RWPE1 (cell line): ENCODE data around the gene UPF1.
A peak's percentile ranks its signal among the peaks of the same experiment; 100 is the strongest.

Experiments used
- CTCF ChIA-PET: fragments of 350-600 bp; sonication (Branson Sonifier 250); formaldehyde crosslinking; extraction: SDS; loops from one replicate; lab custom pipeline; 2021; lab: Yijun Ruan, JAX
- POLR2A ChIA-PET: fragments of 400-600 bp; formaldehyde crosslinking; extraction: SDS; loops from one replicate; lab custom pipeline; 2020; ENCODE audit warnings: antibody characterized with exemption; ENCODE audit not compliant: low non-redundant PET; lab: Yijun Ruan, JAX
- DNase-seq: peaks from one replicate; pipeline ENCODE4 v3.0.0; 2012; ENCODE audit warnings: low spot score
- H3K27ac ChIP-seq: fragments of 450-650 bp; 2 replicates; pipeline ENCODE4 v1.5.1; 2017
- TF ChIP-seq, protein P1 (sequence below): fragments of 450-650 bp; conservative IDR thresholded peaks from 2 replicates; pipeline ENCODE4 v1.5.1; 2017; ENCODE audit warnings: low read depth, mild to moderate bottlenecking

UPF1 gene

DNA sequence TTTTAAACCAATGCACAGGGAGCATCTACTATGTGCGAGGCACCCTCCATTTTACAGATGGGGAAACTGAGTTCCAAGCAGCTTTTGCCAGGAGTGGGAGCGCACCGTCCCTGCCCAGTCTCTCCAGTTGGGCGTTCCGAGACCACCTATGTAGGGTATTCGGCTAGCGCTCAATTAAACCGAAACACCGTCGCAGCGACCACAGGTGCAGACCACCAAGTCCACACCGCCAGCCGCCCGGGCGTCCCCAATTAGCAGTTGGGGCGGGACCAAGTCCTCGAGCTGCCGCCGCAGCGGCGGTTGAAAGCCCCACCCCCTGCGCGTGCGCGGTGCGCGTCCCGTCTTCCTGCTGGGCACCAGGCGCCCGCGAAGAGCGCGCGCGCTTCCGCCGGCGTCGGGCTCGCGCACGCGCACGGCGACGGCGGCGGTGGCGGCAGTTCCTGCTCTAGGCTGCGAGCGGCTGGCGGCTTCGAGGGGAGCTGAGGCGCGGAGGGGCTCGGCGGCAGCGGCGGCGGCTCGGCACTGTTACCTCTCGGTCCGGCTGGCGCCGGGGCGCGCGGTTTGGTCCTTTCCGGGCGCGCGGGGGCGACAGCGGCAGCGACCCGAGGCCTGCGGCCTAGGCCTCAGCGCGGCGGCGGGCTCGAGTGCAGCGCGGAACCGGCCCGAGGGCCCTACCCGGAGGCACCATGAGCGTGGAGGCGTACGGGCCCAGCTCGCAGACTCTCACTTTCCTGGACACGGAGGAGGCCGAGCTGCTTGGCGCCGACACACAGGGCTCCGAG lies at the start of gene UPF1:
UPF1 (plus strand) TSS at position 436 of the 782 bp plus-strand sequence; CDS start at position 687, 251 bp downstream.
- POLR2A ChIA-PET, result interaction anchor here (0.5 to 1.1 kb wide), 3 partner anchors 14 to 331 kb away, joined by 4 to 6 read pairs (median 4); no protein-coding TSS in a partner anchor
- DNase-seq, result peak; percentile 91
- TF ChIP-seq, protein P1, sequence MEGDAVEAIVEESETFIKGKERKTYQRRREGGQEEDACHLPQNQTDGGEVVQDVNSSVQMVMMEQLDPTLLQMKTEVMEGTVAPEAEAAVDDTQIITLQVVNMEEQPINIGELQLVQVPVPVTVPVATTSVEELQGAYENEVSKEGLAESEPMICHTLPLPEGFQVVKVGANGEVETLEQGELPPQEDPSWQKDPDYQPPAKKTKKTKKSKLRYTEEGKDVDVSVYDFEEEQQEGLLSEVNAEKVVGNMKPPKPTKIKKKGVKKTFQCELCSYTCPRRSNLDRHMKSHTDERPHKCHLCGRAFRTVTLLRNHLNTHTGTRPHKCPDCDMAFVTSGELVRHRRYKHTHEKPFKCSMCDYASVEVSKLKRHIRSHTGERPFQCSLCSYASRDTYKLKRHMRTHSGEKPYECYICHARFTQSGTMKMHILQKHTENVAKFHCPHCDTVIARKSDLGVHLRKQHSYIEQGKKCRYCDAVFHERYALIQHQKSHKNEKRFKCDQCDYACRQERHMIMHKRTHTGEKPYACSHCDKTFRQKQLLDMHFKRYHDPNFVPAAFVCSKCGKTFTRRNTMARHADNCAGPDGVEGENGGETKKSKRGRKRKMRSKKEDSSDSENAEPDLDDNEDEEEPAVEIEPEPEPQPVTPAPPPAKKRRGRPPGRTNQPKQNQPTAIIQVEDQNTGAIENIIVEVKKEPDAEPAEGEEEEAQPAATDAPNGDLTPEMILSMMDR, result no peak
- peak within 1 kb of the TSS; percentile 79 for H3K27ac ChIP-seq
- CTCF ChIA-PET, result interaction anchor here (0.5 to 1.2 kb wide), 9 partner anchors 10 to 381 kb away, joined by 3 to 6 read pairs (median 3); no protein-coding TSS in a partner anchor

DNA sequence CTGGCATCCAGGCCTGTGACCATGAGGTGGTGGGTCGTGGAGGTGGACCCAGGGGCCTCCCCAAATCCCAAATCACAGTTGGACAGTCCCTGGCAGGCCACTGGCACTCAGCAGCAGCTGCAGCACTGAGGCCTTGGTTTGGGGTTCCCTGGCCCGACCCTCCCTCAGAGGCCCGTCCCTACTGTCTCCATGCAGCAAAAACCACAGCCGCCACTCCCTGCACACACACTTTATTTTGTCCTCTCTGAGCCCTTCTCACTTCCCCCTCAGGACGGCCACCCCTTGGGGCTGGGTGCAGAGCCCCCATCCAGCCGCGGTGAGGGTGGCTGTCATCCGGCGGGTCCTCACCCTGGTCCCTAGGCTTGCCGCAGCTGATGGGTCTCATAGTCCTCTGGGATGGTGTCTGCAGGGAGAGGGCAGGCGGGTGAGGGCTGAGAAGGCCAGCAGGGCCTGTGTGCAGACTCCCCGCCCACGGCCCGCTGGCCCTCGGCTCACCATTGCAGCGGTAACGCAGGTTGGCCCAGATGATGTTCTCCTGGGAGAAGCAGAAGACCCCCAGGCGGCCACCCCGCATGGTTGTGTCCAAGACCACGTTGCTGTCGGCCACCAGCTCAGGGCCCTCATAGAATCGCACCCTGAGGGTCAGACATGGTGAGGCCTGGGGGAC lies 49.1 kb upstream of the UPF1 start:
- DNase-seq, result no peak
- ChIA-PET CTCF (no interaction called here), POLR2A (no interaction called here)
- TF ChIP-seq, protein P1, result no peak
- no peak overlapping the region for H3K27ac ChIP-seq

DNA sequence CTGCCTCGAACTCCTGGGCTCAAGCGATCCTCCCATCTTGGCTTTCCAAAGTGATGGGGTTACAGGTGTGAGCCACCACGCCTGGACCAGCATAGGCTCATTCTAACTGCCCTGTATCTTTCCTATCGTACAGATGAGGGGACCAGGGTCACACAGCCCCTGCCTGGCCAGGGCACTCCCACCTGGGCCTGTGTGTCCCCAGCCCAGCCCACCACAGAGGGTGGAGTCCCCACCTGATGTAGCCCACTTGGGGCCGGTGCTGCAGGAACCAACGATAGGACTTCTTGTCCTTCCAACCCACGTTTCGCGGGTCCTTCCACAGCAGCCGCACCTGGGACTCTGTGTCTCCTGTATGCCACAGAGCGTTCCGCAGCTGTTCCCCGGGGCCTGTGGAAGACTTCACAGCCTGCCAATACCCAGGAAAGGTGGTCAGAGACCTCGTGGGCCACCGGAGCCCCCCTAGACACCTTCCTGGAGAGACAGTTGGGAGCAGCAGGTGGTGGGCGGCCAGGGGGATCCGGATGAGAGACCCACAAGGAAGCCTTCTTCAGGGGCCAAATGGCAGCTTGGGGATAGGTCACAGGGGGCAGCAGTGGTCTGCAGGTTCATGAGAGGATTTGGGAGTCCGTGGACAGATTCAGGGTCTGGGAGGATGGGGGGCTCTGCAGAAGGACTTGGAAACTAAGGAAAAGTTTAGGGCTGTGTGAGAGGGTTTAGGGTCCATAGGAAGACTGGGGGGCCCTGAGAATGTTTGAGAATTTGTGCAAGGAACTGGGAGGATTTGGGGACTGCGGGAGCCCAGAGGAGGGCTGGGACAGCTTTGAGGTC lies 47.6 kb upstream of the UPF1 start:
- ChIA-PET CTCF (no interaction called here), POLR2A (no interaction called here)
- TF ChIP-seq, protein P1, result no peak
- H3K27ac ChIP-seq, result no peak overlapping the region
- DNase-seq, result no peak

DNA sequence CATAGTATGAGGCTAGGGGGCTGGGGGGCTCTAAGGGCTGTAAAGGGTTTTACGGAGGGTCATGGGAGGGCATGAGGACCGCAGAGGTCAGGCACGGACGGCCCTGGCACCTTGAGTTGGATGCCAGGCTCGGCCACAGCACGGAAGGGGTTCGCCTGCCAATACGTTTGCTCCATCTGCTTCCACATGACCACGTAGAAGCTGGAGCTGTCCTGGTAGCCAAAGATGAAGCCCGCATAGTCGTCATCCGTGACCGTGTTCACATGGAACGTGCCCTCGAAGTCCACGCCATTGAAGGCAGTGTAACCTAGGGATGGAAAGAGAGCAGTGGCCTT lies 47.0 kb upstream of the UPF1 start:
- TF ChIP-seq, protein P1, result no peak
- CTCF ChIA-PET, result no interaction called here
- POLR2A ChIA-PET, result no interaction called here
- H3K27ac ChIP-seq, result no peak overlapping the region
- no peak for DNase-seq

DNA sequence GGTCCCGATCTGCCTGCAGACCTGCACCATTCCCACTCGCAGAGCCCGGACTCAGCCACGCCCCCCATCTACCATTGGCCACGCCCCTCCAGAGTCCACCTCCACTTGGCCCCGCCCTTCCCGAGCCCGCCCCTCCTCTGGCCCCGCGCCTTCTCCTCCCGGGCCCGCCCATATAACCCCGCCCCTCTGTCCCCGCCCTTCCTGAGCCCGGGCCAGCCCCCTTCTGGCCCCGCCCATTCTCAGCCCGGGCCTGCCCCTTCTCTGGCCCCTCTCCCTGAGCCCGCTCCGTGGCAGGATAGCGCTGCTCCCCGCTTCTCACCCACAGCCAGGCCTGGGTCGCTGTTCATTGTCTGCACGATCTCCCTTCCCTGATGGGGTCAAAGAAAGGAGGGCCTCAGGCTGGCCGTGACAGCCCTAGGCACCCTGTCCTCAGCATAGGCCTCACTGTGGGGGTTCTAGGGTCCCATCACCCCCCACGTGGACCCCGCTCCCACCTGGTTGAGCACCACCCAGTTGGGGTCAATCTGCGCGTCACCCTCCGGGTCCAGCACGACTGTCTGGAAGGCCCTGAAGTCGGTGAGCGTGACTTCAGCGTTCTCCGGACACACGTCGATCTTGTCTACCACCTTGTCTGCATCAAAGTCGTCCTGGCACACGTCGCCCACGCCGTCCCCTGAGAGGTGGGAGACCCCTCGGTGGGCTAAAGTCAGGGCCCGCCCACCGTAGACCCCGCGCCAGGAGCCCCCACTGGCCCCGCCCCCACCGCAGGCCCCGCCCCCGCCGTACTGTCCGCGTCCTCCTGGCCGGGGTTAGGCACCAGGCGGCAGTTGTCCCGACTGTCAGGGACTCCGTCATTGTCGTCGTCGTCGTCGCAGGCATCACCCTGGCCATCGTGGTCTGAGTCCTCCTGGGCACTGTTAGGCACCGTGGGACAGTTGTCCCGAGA lies 46.3 kb upstream of the UPF1 start:
- no peak overlapping the region for H3K27ac ChIP-seq
- CTCF ChIA-PET, result no interaction called here
- POLR2A ChIA-PET, result no interaction called here
- DNase-seq, result peak; percentile 98
- TF ChIP-seq, protein P1, result no peak
